ENCODE results near the gene SLC66A1. TPM values are rescaled to one million over a fixed set of nuclear protein-coding genes. Genes with fewer than 3 reads are reported as not detected.

SLC66A1 gene
- total RNA-seq, 2 donors from 2014 or later, result 11.4 to 12.0 TPM

GRCh38 chr1:19350566-19350965 is 38.4 kb downstream of the SLC66A1 start:
- DNase-seq (ENCODE audit: low spot score), result no peak
- Histone ChIP-seq H3K36me3 (peaks cover 58% of the 10 kb centered on the region), H3K4me1 (ENCODE audit: control insufficient read depth in 1 of 2, low read depth in 2 of 2) (no peaks in the 10 kb centered on the region), H3K9me3 (no peaks in the 10 kb centered on the region), H3K27ac (no peak overlapping the region), H3K27me3 (replicated peaks; ENCODE audit: insufficient read depth) (no peaks in the 10 kb centered on the region), H3K4me3 (no peak overlapping the region)
- TF ChIP-seq CTCF (IDR thresholded peaks at IDR 0.05), result no peak
- ATAC-seq (ENCODE audit: insufficient number of reproducible peaks, low FRiP score, low read depth), result no peak

GRCh38 chr1:19351873-19352272 is 39.7 kb downstream of the SLC66A1 start:
- Histone ChIP-seq H3K4me3 (no peak overlapping the region), H3K4me1 (ENCODE audit: control insufficient read depth in 1 of 2, low read depth in 2 of 2) (no peaks in the 10 kb centered on the region), H3K36me3 (peaks cover 66% of the 10 kb centered on the region), H3K27ac (no peak overlapping the region), H3K27me3 (replicated peaks; ENCODE audit: insufficient read depth) (no peaks in the 10 kb centered on the region), H3K9me3 (no peaks in the 10 kb centered on the region)
- no peak for TF ChIP-seq CTCF (IDR thresholded peaks at IDR 0.05)
- no peak for ATAC-seq (ENCODE audit: insufficient number of reproducible peaks, low FRiP score, low read depth)
- no peak for DNase-seq (ENCODE audit: low spot score)

GRCh38 chr1:19352839-19353238 is 40.7 kb downstream of the SLC66A1 start:
- no peak overlapping the region for H3K4me3 ChIP-seq
- peaks cover 66% of the 10 kb centered on the region for H3K36me3 ChIP-seq
- no peaks in the 10 kb centered on the region for H3K9me3 ChIP-seq
- H3K27me3 ChIP-seq (replicated peaks; ENCODE audit: insufficient read depth), result no peaks in the 10 kb centered on the region
- H3K4me1 ChIP-seq (ENCODE audit: control insufficient read depth in 1 of 2, low read depth in 2 of 2), result no peaks in the 10 kb centered on the region
- no peak overlapping the region for H3K27ac ChIP-seq
- no peak for ATAC-seq (ENCODE audit: insufficient number of reproducible peaks, low FRiP score, low read depth)
- no peak for TF ChIP-seq CTCF (IDR thresholded peaks at IDR 0.05)
- no peak for DNase-seq (ENCODE audit: low spot score)

GRCh38 chr1:19353596-19353995 is 41.5 kb downstream of the SLC66A1 start:
- Histone ChIP-seq H3K27me3 (replicated peaks; ENCODE audit: insufficient read depth) (no peaks in the 10 kb centered on the region), H3K4me1 (ENCODE audit: control insufficient read depth in 1 of 2, low read depth in 2 of 2) (no peaks in the 10 kb centered on the region), H3K4me3 (no peak overlapping the region), H3K9me3 (no peaks in the 10 kb centered on the region), H3K36me3 (peaks cover 66% of the 10 kb centered on the region), H3K27ac (no peak overlapping the region)
- no peak for TF ChIP-seq CTCF (IDR thresholded peaks at IDR 0.05)
- DNase-seq (ENCODE audit: low spot score) (no peak), ATAC-seq (ENCODE audit: insufficient number of reproducible peaks, low FRiP score, low read depth) (no peak)

GRCh38 chr1:19354531-19354981 is 42.4 kb downstream of the SLC66A1 start:
- Histone ChIP-seq H3K36me3 (peaks cover 58% of the 10 kb centered on the region), H3K27me3 (replicated peaks; ENCODE audit: insufficient read depth) (no peaks in the 10 kb centered on the region), H3K27ac (no peak overlapping the region), H3K4me1 (ENCODE audit: control insufficient read depth in 1 of 2, low read depth in 2 of 2) (peaks cover 0 to 2% of the 10 kb centered on the region in 2 donors), H3K9me3 (no peaks in the 10 kb centered on the region), H3K4me3 (no peak overlapping the region)
- no peak for TF ChIP-seq CTCF (IDR thresholded peaks at IDR 0.05)
- DNase-seq (ENCODE audit: low spot score) (no peak), ATAC-seq (ENCODE audit: insufficient number of reproducible peaks, low FRiP score, low read depth) (no peak)
